ENCODE data around the gene C9orf43. TPM values are rescaled to one million over a fixed set of nuclear protein-coding genes. Genes with fewer than 3 reads are reported as not detected.

The C9orf43 gene
- total RNA-seq, 1 experiment from 2014 or later = 1.3 TPM

DNA sequence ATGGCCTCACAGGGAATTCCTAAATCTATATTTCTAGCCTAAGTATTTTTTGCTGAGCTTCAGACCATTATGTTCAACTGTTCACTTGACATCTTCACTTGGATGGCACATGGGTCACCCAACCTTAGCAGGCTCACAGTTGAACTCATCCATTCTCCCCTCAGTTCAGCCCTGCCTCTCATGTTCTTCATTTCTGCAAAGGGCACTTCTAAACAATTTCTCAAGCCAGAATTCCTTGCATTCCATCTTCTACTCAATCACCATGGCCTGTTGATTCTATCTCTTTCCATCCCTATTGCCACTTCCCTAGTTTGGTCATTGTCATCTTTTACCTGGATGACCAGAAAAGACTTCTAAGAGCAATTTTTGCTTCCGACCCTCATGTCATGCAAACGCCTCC is 45.7 kb downstream of the C9orf43 start:
- in situ Hi-C loops (cut with HindIII; ENCODE audit: low sequenced_read_pairs) = no loop called here
- DNase-seq (ENCODE audit: low spot score) = no peak

GRCh38 chr9:113461285-113461684 is 50.7 kb downstream of the C9orf43 start:
- in situ Hi-C loops (cut with HindIII; ENCODE audit: low sequenced_read_pairs) = no loop called here
- no peak for DNase-seq (ENCODE audit: low spot score)

- DNase-seq (ENCODE audit: low spot score) = no peak
- in situ Hi-C loops (cut with HindIII; ENCODE audit: low sequenced_read_pairs) = no loop called here
These were observed 51.4 kb downstream of the C9orf43 start for GRCh38 chr9:113461943-113462342.

DNA sequence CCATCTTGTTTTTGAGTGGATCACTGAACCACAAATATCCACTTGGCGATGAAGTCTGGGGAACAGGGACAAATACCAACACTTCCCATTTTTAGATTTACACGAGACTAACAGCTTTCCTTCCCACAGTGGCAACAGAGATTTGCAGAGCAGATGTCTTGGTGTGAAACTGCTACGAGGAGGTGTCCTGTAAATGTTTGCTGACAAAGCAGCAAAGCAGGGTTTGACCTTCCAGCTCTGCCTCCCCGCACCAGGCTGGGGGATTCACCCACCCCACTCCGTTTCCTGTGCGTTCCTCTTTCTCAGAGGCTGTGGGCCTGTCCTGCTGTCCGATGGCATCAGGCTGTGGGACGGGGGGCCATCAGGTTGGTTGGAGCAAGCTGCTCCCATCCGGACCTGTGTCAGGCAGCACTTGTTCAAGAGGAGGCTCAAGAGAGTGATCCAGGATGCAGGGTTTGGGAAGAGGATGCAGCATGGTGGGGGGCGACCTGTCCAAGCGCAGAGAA is 52.3 kb downstream of the C9orf43 start:
- no peak for DNase-seq (ENCODE audit: low spot score)
- in situ Hi-C loops (cut with HindIII; ENCODE audit: low sequenced_read_pairs) = no loop called here

DNA sequence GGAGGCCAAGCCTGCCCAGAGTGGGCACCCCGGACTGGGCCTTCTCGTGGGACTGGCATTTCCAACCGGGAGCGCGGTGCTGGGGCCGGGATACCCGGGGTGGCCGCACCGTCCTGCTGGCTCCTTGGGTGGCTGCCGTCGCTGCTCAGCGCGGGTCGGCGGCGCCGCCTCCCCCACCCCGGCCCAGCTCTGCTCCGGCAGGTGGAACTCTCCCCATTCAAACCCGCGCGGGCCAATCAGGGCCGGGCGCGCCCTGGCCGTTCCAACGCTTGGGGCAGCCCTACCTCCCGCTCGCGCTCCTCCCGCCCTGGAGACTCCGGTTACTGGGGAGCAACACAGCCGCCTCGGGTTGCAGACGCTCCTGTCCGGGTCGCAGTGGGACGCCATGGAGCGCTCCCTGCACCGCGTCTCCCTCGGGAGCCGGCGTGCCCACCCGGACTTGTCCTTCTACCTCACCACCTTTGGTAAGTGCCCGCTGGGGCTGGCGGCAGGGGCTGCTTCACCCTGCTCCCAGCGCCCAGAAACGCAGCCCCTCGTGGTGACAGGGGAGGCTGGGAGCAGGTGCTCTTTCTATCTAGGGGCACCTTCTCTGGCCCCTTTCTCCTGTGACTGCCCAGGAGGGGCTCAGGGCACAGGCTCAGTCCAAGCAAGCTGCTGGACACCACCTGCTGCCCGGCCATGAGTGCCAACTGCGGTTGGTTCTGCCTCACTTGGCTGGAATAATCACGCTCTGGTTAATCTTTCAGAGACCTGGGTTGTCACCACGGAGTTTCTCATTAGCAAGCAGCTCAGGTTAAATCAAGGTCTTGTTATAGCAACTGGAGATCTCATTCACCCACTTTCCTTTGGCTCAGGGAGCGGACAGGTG is 53.1 kb downstream of the C9orf43 start, which contains the start of gene RGS3:
Gene RGS3, plus strand, starts transcription at position 310 of the 868 bp plus-strand sequence. Its CDS starts 76 bp downstream, at position 386.
- peak; percentile 61 for DNase-seq (ENCODE audit: low spot score)
- in situ Hi-C loops (cut with HindIII; ENCODE audit: low sequenced_read_pairs) = no loop called here

- in situ Hi-C loops (cut with HindIII; ENCODE audit: low sequenced_read_pairs) = no loop called here
- no peak for DNase-seq (ENCODE audit: low spot score)
These were observed 53.7 kb downstream of the C9orf43 start for GRCh38 chr9:113464286-113464660.

DNA sequence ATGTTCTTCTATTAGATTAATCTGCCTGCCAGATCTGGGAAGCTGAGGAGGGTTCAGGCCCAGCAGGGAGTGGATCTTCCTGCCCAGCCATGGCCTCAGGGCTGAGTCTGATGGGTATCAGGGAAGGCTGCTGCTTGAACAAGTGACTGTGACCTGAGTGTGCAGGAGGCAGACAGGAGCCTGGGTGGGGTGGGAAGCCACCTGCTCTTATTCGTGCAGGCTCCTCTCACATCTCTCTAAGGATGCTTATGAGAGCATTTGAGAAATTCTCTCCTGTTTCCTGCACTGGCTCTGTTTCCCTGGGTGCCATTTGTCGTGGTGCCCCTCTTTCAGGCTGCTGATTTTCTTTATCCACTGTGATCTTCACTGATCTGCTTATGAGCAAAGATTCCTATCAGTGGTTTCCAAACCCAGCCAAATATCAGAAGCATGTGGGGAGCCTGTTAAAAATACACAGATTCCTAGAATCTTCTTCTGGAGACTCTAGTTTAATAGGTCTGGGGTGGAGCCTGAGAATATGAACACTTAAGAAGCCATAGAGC is 55.1 kb downstream of the C9orf43 start:
- DNase-seq (ENCODE audit: low spot score) = no peak
- in situ Hi-C loops (cut with HindIII; ENCODE audit: low sequenced_read_pairs) = no loop called here

GRCh38 chr9:113467183-113467582 is 56.6 kb downstream of the C9orf43 start:
- DNase-seq (ENCODE audit: low spot score) = no peak
- in situ Hi-C loops (cut with HindIII; ENCODE audit: low sequenced_read_pairs) = no loop called here

DNA sequence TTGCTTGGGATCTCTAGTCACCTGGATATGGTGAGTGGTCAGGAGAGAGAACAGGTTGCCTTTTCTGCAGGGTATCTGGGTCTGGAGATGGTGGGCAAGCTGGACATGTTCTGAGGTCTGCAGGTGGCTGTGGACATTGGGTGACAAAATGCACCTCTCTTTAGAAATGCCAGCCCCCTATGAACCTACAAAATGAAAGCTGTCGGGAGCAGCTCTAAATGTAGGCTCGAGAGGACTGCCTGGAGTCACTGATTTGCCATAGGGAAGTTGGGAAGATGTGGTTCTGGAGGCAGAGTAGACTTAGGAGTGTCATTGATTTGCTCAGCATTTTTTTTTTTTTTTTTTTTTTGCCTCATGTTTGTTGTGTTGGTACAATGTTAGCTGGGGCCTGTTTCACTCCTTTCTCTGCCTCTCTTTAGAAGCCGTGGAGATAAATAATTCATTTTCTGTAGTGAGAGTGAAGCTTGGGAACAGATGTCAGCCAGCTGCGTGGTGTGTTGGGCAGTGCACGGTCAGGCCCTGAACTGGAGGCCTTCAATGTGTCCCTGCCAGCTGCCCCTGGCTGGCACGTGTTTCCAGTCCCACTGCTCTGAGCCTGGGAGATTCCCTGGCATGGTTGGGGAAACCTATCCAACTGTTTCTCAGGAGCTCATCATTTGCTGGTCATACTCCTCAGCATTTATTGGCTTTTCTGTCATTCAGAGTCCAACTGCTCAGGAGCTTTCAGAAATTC is 58.3 kb downstream of the C9orf43 start:
- no peak for DNase-seq (ENCODE audit: low spot score)
- in situ Hi-C loops (cut with HindIII; ENCODE audit: low sequenced_read_pairs) = no loop called here

DNA sequence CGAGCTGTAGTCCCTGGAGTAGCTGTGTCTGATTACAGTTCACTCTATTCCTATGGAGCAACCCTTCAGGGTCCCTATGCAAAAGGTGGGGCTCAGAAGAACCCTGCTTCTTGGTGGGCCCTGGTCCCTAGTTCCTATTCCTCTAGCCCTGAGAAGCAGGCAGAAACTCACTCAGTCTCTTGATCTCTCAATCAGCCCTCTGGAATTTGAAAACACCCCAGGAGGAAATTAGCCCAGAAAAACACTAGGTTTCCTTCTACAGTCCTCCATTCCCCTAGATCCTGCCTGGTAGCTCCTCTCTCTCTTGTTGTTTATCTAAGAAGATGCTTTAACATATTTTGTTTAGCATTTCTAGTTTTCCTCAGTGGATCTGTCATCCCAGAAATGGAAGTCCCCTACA is 60.6 kb downstream of the C9orf43 start:
- in situ Hi-C loops (cut with HindIII; ENCODE audit: low sequenced_read_pairs) = no loop called here
- DNase-seq (ENCODE audit: low spot score) = no peak

DNA sequence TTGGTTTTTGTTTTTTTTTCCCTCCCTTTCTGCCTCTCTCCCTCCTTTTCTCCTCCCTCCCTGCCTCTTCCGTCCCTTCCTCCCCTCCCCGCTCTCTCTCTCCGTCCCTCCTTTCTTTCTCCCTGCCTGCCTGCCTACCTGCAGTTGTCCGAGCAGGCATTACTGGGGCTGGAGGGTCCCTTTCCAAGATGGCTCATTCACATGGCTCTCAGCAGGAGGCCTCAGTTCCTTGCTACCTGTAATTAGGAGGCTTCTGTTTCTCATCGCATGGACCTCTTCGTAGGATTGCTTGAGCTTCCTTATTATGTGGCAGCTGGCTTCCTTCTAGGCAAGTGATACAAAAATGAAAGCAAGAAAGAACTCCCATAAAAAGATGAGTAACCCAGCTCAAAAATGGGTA is 61.0 kb downstream of the C9orf43 start:
- in situ Hi-C loops (cut with HindIII; ENCODE audit: low sequenced_read_pairs) = no loop called here
- DNase-seq (ENCODE audit: low spot score) = no peak

DNA sequence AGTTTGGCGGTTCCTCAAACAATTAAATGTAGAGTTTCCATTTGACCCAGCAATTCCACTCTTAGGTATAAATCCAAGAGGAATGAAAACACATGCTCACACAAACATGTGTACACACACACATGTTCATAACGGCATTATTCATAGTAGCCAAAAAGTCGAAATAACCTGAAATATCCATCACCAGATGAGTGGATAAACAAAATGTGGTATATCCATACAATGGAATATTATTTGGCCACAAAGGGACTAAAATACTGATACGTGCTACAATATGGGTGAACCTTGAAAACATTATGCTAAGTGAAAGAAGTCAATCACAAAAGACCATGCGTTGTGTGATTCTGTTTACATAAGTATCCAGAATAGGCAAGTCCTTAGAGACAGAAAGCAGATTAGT is 61.7 kb downstream of the C9orf43 start:
- in situ Hi-C loops (cut with HindIII; ENCODE audit: low sequenced_read_pairs) = no loop called here
- DNase-seq (ENCODE audit: low spot score) = no peak

- in situ Hi-C loops (cut with HindIII; ENCODE audit: low sequenced_read_pairs) = no loop called here
These were observed 63.9 kb downstream of the C9orf43 start for GRCh38 chr9:113474360-113475028.

GRCh38 chr9:113475031-113475430 is 64.5 kb downstream of the C9orf43 start:
- in situ Hi-C loops (cut with HindIII; ENCODE audit: low sequenced_read_pairs) = no loop called here
- DNase-seq (ENCODE audit: low spot score) = peak; percentile 42

More at GRCh38 chr9:113474360-113475028, 63.9 kb downstream of the C9orf43 start:
- no peak for DNase-seq (ENCODE audit: low spot score)

DNA sequence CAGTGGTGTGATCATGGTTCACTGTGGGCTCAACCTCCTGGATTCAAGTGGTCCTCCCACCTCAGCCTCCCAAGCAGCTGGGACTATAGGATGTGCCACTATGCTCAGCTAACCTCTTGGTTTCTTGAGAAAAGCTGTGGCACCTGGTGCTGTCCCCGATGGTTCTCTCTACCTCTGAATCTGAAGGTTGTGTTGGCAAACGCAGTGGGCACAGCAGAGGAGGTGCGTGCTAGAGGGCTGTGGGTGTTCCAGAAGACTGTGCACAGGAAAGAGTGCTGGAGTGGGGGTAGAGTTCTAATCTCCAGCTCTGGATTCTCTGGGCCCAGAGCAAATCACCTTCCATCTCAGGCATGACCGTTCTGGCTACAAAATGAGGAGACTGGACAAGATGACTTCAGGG is 65.4 kb downstream of the C9orf43 start:
- in situ Hi-C loops (cut with HindIII; ENCODE audit: low sequenced_read_pairs) = no loop called here
- no peak for DNase-seq (ENCODE audit: low spot score)

DNA sequence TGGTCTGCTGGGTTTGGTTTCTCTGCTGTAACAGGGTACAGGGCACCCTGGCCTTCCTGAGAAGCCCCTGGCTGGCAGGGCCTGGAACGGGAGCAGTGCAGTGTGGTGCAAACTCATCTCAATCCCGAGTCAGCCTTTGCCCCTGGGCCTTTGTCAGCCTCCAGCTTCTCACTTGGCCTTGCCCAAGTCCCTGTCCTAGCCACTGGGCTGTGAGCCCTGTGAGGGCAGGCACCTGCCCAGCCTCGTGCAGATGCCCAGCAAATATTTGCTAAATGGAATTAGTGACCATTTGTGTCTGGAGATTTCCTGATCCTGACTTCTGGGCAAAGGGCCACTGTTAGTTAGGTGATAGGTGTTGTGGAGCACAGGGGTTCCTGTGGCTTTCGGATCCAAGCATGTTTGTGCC is 66.0 kb downstream of the C9orf43 start:
- in situ Hi-C loops (cut with HindIII; ENCODE audit: low sequenced_read_pairs) = no loop called here
- DNase-seq (ENCODE audit: low spot score) = no peak

DNA sequence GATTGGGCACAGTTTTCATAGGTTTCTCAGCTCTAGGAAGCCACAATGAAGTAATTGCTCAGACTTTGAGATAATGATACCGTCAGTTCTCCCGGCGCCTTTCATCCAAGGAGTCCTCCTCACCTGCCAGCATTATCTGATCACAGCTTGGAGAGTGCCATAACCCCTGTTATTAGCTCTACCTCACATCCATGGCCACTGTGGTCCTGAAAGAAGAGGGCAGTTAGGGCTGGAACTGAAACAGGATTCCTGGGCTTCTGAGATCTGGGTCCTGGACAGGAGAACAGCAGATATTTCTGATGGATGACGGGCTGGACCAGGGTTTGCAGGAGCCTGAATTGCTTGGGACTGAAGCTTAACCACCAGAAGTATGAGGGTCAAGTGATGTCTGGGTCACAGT is 66.5 kb downstream of the C9orf43 start:
- in situ Hi-C loops (cut with HindIII; ENCODE audit: low sequenced_read_pairs) = no loop called here
- DNase-seq (ENCODE audit: low spot score) = no peak

GRCh38 chr9:113477661-113478060 is 67.1 kb downstream of the C9orf43 start:
- DNase-seq (ENCODE audit: low spot score) = no peak
- in situ Hi-C loops (cut with HindIII; ENCODE audit: low sequenced_read_pairs) = no loop called here

DNA sequence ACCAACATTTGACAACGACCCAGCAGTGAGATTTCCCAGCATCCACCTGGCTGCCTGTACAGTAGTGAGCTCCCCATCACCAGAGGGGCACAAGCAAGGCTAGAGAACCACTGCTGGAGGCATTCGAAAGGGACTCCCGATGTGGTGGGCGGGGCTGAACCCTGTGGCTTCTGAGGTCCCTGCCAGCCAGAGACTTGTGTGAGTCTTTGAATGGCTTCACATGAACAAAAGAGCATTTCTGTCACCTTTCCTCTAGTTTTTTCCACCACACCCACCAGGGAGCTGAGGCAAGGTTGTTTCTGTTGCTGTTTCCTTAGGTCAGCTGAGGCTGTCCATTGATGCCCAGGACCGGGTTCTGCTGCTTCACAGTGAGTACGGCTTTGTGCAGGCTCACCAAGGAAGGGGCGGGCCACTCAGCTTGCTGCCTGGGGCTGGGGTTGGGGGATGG is 68.7 kb downstream of the C9orf43 start:
- in situ Hi-C loops (cut with HindIII; ENCODE audit: low sequenced_read_pairs) = no loop called here
- DNase-seq (ENCODE audit: low spot score) = no peak
